IPS-11a (cell line): ENCODE results near the gene ARHGAP26.
"Not testable (repeated sequence)": the region's sequence is repeated elsewhere in the genome, so short reads cannot be mapped to it uniquely, and the experiment has no call there.

Experiments
- H3K4me3 ChIP-seq: one replicate; pipeline ENCODE4 v1.5.1; 2013; ENCODE audit warnings: low read depth, low read length, control low read depth

ARHGAP26 gene

GRCh38 chr5:142976861-142977260 lies 206.7 kb downstream of the ARHGAP26 start:
- no peak overlapping the region for H3K4me3 ChIP-seq

DNA sequence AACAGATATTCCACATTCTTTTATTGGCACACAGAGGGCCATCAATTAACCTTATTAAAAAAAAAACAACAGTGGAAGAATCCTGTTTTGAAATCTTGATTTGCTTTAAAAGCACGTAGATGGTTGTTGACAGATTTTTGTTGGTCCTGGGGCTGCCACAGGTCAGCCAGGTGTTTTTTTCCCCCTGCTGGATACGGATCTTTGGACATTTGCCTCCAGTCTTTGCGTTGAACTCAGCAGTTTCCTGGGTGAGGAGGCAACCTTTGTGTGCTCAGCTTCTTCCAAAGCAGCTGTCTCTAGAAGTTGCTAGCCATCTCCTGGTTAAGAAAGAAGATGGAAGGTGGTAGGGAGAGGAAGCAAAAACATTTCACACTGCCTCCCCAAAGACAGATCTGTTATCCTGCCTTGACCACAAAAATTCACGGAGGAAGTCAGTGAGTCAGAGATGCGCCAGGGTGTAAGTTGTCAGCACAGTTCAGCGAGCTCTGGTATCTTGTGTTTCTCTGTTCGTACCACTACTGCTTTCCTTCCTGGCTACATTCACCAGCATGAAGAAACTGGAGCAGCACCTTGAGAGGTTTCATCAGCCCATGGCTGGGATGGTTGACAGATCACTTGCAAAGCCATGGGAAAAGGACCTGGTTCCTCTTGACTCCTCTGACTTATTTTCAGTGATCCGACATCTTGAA lies 207.3 kb downstream of the ARHGAP26 start:
- H3K4me3 ChIP-seq: no peak overlapping the region

- H3K4me3 ChIP-seq: no peak overlapping the region
Observed at GRCh38 chr5:142978252-142978651, 208.1 kb downstream of the ARHGAP26 start.

DNA sequence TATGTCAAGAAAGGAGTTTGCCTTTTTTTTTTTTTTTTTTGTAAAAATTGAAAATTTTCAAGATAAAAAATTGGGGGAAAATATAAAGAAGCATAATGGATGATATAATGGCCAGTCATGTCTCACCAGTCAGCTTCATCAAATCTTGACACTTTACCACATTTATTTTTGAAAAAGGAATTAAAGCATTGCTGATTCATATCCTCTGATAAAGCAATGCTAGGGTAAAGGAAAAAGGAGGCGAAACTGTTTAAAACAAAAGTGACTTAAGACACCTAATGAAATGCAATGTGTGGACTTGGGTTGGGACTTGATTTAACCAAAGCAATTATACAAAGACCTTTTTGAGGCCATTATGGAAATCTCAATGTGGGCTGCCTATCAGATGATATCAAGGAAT lies 208.5 kb downstream of the ARHGAP26 start:
- no peak overlapping the region for H3K4me3 ChIP-seq

DNA sequence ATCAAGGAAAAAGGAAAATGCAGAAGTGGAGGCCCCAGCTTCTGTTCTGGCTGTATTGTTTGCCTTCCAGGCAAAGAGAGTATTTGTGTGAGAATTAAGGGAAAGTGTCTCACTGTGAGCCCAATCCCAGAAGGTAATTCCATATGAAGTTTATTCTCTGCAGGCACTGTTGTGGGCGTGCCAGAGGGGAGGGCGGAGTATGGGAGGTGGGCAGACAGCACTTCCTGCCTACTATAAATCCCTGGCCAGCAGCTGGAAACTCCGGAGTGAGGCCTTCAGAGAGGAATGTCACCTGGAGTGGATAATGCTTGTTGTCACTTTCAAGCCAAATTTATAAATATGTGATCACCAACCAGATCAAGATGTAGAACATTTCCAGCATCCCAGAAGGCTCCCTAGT lies 209.5 kb downstream of the ARHGAP26 start:
- H3K4me3 ChIP-seq: no peak overlapping the region

- H3K4me3 ChIP-seq: no peak overlapping the region
Observed at GRCh38 chr5:142981475-142981874, 211.3 kb downstream of the ARHGAP26 start.

DNA sequence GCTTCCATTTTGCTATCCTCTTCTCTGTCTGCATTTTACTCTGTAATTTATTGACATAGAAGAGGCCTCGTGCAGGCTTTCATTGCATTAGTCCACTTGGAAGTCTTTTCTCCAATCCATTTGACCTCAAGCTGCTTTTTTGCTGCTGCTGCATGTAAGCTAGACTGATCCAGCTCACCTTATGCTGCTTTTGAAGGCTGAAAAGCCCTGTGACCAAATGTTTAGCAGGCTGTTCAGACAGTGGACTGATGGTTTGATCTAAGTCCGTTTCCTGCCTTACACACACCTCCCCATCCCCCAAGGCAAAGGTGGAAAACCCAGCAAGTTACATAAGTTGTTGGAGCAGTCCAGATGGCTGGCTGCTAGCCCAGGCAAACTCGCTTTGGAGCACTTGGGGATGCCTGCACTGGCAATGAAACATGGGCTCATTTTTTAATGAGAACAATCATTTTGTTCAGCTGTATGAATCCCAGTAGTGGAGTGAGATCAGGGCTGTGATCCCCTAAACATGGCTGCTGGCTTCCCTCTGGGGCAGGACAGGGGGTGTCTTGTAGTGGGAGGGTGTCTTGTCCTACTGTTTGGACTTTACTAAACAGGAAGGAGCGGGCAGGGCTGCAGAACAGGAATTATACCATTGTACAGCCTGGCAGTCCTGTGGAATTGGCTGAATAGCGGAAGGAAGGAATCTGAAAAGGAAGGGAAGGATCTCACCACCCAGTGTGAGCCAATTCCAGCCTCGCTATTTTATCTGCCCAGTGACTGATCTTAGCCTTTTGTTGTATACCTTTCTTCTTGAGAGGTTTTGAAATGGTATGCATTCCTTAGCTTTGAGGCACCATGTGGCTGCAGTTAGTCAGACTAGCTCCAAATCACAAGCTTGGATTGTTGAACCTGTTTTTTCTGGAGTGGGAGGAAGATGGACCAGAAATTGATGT lies 212.0 kb downstream of the ARHGAP26 start:
- no peak overlapping the region for H3K4me3 ChIP-seq

GRCh38 chr5:142982821-142983200 lies 212.6 kb downstream of the ARHGAP26 start:
- H3K4me3 ChIP-seq: no peak overlapping the region

GRCh38 chr5:142984011-142984410 lies 213.8 kb downstream of the ARHGAP26 start:
- no peak overlapping the region for H3K4me3 ChIP-seq

DNA sequence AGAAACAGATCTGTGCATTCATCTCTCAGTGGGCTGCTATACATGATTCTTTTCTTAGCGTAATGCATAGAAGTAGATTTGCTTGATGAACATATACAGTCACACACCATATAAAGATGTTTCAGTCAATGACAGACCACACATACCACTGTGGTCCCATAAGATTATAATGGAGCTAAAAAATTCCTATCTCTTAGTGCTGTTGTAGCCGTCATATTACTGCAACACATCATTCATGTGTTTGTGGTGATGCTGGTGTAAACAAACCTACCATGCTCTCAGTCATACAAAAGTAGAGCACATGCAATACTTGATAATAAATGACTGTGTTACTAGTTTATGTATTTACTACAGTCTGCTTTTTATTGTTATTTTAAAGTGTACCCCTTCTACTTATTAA lies 214.3 kb downstream of the ARHGAP26 start:
- H3K4me3 ChIP-seq: no peak overlapping the region

DNA sequence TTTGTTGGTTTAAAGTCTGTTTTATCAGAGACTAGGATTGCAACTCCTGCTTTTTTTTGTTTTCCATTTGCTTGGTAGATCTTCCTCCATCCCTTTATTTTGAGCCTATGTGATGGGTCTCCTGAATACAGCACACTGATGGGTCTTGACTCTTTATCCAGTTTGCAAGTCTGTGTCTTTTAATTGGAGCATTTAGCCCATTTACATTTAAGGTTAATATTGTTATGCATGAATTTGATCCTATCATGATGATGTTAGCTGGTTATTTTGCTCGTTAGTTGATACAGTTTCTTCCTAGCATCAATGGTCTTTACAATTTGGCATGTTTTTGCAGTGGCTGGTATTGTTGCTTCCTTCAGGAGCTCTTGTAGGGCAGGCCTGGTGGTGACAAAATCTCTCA lies 219.1 kb downstream of the ARHGAP26 start:
- not testable (repeated sequence) for H3K4me3 ChIP-seq

DNA sequence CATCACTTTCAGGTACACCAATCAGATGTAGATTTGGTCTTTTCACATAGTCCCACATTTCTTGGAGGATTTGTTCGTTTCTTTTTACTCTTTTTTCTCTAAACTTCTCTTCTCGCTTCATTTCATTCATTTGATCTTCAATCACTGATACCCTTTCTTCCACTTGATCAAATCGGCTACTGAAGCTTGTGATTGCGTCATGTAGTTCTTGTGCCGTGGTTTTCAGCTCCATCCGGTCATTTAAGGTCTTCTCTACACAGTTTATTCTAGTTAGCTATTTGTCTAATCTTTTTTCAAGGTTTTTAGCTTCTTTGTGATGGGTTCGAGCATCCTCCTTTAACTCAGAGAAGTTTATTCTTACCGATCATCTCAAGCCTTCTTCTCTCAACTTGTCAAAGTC lies 219.9 kb downstream of the ARHGAP26 start:
- H3K4me3 ChIP-seq: not testable (repeated sequence)

- H3K4me3 ChIP-seq: no peak overlapping the region
Observed at GRCh38 chr5:142994218-142994617, 224.0 kb downstream of the ARHGAP26 start.

DNA sequence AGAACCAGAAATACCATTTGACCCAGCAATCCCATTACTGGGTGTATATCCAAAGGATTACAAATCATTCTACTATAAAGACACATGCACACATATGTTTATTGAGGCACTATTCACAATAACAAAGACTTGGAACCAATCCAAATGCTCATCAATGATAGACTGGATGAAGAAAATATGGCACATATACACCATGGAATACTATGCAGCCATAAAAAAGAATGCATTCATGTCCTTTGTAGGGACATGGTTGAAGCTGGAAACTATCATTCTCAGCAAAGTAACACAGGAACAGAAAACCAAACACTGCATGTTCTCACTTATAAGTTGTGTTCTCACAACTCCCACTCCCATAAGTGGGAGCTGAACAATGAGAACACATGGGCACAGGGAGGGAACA lies 225.4 kb downstream of the ARHGAP26 start:
- not testable (repeated sequence) for H3K4me3 ChIP-seq

DNA sequence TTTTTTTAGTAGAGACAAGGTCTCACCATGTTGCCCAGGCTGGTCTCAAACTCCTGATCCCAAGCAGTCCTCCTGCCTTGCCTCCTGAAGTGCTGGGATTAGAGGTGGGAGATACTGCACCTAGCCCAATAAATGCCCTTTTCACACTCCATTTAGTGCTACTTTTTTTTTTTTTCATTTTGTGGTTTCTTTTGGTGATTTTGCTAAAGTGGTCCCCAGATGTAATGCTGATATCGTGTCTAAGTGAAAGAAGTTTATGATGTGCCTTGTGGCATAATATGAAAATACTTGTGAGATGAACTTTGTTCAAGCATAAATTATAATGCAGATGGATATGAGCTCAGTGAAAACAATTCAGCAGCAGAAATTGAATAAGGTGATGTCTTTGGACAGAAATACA lies 227.4 kb downstream of the ARHGAP26 start:
- H3K4me3 ChIP-seq: no peak overlapping the region

DNA sequence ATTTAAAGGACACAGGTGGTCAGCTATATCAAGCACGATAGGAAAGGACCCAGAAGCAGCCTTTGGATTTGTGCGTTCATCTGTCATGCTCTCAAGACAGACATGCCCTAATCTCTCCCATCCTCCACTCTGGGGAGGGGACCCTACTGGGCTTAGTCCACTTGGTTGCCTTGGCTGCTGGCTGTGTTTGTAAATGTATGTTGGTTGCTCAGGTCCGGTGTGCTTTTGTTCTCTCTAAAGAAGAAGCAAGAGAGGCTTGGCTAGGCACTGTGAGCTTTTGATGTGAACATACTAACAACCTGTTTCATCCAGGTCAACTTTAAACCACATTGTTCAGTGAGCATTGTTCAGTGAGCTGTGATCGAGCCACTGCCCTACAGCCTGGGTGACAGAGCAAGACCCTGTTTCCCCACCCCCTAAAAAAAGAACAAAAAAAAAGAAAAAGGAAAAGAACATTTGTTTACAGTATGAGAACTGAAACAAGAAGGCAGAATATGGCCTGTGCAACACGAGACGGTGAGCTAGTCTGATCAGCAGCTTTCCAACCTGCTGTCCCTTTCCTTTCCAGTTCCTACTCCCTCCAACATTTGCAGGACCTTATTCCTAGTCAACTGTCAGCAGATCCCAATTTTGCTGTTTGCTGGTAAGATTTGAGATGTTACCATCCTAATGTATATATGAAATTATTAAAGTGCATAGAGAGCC lies 228.3 kb downstream of the ARHGAP26 start:
- no peak overlapping the region for H3K4me3 ChIP-seq

GRCh38 chr5:143000551-143000950 lies 230.4 kb downstream of the ARHGAP26 start:
- not testable (repeated sequence) for H3K4me3 ChIP-seq

GRCh38 chr5:143001764-143002351 lies 231.7 kb downstream of the ARHGAP26 start:
- no peak overlapping the region for H3K4me3 ChIP-seq

- H3K4me3 ChIP-seq: no peak overlapping the region
Observed at GRCh38 chr5:143002459-143003327, 232.5 kb downstream of the ARHGAP26 start.

GRCh38 chr5:143003328-143003636 lies 233.1 kb downstream of the ARHGAP26 start:
- H3K4me3 ChIP-seq: no peak overlapping the region
